Vagina (tissue), 2 donors: ENCODE results near the gene LAMP5. TPM values are rescaled to one million over a fixed set of nuclear protein-coding genes. Genes with fewer than 3 reads are reported as not detected.

Source experiments
- DNase-seq, 2 donors: peaks; one replicate each; pipeline ENCODE4 v3.0.0-alpha.2; 2017; ENCODE audit errors: extremely low spot score in 2 of 2
- H3K27ac ChIP-seq: fragments of 200-600 bp; sonication (generic); one replicate; pipeline ENCODE4 v1.5.1; 2019
- H3K27me3 ChIP-seq: fragments of 200-600 bp; sonication (generic); one replicate; pipeline ENCODE4 v1.5.1; 2019
- H3K36me3 ChIP-seq, 2 donors: fragments of 200-600 bp; sonication (generic); one replicate each; pipeline ENCODE4 v1.5.1; 2017 to 2019
- H3K4me1 ChIP-seq: fragments of 200-600 bp; sonication (generic); one replicate; pipeline ENCODE4 v1.5.1; 2019
- H3K4me3 ChIP-seq, 2 donors: fragments of 200-600 bp; sonication (generic); 1 replicate in 1 of 2; 2 replicates in 1 of 2; pipeline ENCODE4 v1.5.1; 2016 to 2019
- H3K9me3 ChIP-seq: fragments of 200-600 bp; sonication (generic); one replicate; pipeline ENCODE4 v1.5.1; 2019
- CTCF ChIP-seq, 3 experiments: fragments of 450-650 bp in 2 of 3; fragments of 200-600 bp in 1 of 3; sonication (generic) in 1 of 3; IDR thresholded peaks; one replicate each; pipeline ENCODE4 v1.5.1; 2017 to 2019; ENCODE audit warnings: antibody characterized with exemption in 3 of 3, mild to moderate bottlenecking in 2 of 3, moderate library complexity in 2 of 3
- POLR2A ChIP-seq, 2 donors: fragments of 450-650 bp; IDR thresholded peaks; one replicate each; pipeline ENCODE4 v1.6.1; 2017; ENCODE audit warnings: antibody characterized with exemption in 2 of 2, mild to moderate bottlenecking in 2 of 2, moderate library complexity in 2 of 2
- POLR2AphosphoS5 ChIP-seq, 2 donors: sonication (generic); formaldehyde crosslinking; IDR thresholded peaks; one replicate each; pipeline ENCODE4 v1.9.0; 2017; ENCODE audit warnings: antibody characterized with exemption in 2 of 2, mild to moderate bottlenecking in 2 of 2, low read depth in 1 of 2; ENCODE audit not compliant: insufficient read depth in 1 of 2
- intact Hi-C: fragments of 100-400 bp; cut with DNase I; formaldehyde crosslinking; loops from one replicate; pipeline ENCODE4 v1.15.1; 2023
- total RNA-seq: library from RNA; depleted of rRNA; stranded (reverse); fragments of >200 nt; gene quantifications from one replicate; pipeline ENCODE4 v1.2.3, GENCODE V29; 2016

The LAMP5 gene
- total RNA-seq, 1 donor from 2014 or later: 0.74 TPM

DNA sequence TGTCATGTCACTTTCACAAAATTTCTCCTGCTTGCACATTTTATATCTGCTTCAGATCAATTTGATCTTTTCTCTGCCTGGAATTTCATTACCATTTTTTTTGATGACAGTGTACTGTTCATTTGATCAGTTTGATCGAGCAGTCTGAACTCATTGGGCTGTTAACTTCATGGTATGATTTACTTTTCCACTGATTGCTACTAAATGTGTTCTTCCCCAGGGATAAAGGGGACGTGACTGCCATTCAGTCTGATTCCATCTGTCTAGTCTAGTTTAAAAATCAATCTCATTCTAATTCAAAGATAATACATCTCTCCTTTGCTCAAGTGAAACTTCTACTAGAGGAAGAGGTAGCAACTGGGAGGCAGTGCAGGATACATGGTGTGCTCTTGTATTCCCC is 21.1 kb downstream of the LAMP5 start:
- Histone ChIP-seq H3K36me3 (no peaks in the 10 kb centered on the region), H3K27me3 (no peaks in the 10 kb centered on the region), H3K27ac (no peak overlapping the region), H3K4me1 (peaks cover 17% of the 10 kb centered on the region), H3K9me3 (no peaks in the 10 kb centered on the region), H3K4me3 (no peak overlapping the region)
- TF ChIP-seq POLR2AphosphoS5 (IDR thresholded peaks at IDR 0.05; ENCODE audit: insufficient read depth in 1 of 2, low read depth in 1 of 2) (no peak), POLR2A (IDR thresholded peaks at IDR 0.05) (no peak), CTCF (IDR thresholded peaks at IDR 0.05) (no peak)
- DNase-seq: no peak
- intact Hi-C loops: no loop called here

DNA sequence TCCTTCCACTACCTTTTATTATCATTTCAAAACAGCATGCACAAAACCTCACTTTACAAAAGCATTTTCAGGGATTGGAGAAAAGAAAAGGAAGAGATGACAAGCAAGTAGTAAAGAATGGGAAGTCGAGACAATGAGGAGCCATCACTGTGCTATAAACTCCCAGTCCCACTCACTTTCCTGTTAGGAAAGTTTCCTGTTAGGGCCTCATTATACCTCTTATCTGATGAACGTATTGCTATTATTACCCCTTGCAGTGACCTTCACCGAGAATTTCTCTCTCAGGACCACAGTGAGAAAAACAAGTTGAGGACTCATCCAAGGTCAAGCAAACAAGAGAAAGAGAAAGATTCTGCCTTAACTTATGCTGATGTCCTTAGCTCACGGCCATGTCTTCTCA is 28.8 kb downstream of the LAMP5 start:
- Histone ChIP-seq H3K27me3 (no peaks in the 10 kb centered on the region), H3K4me1 (no peaks in the 10 kb centered on the region), H3K9me3 (no peaks in the 10 kb centered on the region), H3K4me3 (no peak overlapping the region), H3K27ac (no peak overlapping the region), H3K36me3 (no peaks in the 10 kb centered on the region)
- intact Hi-C loops: no loop called here
- TF ChIP-seq POLR2AphosphoS5 (IDR thresholded peaks at IDR 0.05; ENCODE audit: insufficient read depth in 1 of 2, low read depth in 1 of 2) (no peak), POLR2A (IDR thresholded peaks at IDR 0.05) (no peak), CTCF (IDR thresholded peaks at IDR 0.05) (no peak)
- DNase-seq: no peak

GRCh38 chr20:9550283-9550682 is 35.9 kb downstream of the LAMP5 start:
- TF ChIP-seq POLR2AphosphoS5 (IDR thresholded peaks at IDR 0.05; ENCODE audit: insufficient read depth in 1 of 2, low read depth in 1 of 2): no peak
- TF ChIP-seq CTCF (IDR thresholded peaks at IDR 0.05): no peak
- TF ChIP-seq POLR2A (IDR thresholded peaks at IDR 0.05): no peak
- Histone ChIP-seq H3K27ac (no peak overlapping the region), H3K27me3 (no peaks in the 10 kb centered on the region), H3K36me3 (no peaks in the 10 kb centered on the region), H3K9me3 (no peaks in the 10 kb centered on the region), H3K4me1 (no peaks in the 10 kb centered on the region), H3K4me3 (no peak overlapping the region)
- DNase-seq: no peak
- intact Hi-C loops: no loop called here

DNA sequence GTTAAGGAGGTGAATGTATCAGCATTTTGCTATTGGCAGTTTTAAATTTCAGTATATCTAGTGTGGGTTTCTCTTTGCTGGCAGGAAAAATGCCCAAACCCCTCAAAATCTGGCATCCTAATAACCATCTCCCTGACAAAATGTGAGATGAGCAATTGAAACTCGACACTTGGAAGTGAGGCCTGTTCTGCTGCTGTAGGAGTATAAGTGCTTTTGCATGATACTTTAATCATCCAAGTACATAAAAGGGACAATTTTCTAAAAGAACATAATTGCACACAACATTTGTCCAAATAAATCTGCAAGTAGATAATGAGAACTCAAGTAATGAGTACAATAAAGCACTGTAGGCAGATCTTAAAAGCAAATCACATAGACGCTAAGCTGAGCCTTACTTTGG is 36.5 kb downstream of the LAMP5 start:
- no peaks in the 10 kb centered on the region for H3K27me3 ChIP-seq
- no peak overlapping the region for H3K4me3 ChIP-seq
- no peaks in the 10 kb centered on the region for H3K36me3 ChIP-seq
- H3K9me3 ChIP-seq: no peaks in the 10 kb centered on the region
- H3K27ac ChIP-seq: no peak overlapping the region
- TF ChIP-seq POLR2AphosphoS5 (IDR thresholded peaks at IDR 0.05; ENCODE audit: insufficient read depth in 1 of 2, low read depth in 1 of 2) (no peak), POLR2A (IDR thresholded peaks at IDR 0.05) (no peak), CTCF (IDR thresholded peaks at IDR 0.05) (no peak)
- no peaks in the 10 kb centered on the region for H3K4me1 ChIP-seq
- DNase-seq: no peak
- intact Hi-C loops: no loop called here

GRCh38 chr20:9551808-9552550 is 37.6 kb downstream of the LAMP5 start:
- intact Hi-C loops: no loop called here

More at GRCh38 chr20:9551808-9552550, 37.6 kb downstream of the LAMP5 start:
- no peaks in the 10 kb centered on the region for H3K36me3 ChIP-seq
- no peaks in the 10 kb centered on the region for H3K4me1 ChIP-seq
- no peak for DNase-seq
- H3K9me3 ChIP-seq: no peaks in the 10 kb centered on the region
- H3K27ac ChIP-seq: no peak overlapping the region
- TF ChIP-seq POLR2A (IDR thresholded peaks at IDR 0.05) (no peak), CTCF (IDR thresholded peaks at IDR 0.05) (no peak), POLR2AphosphoS5 (IDR thresholded peaks at IDR 0.05; ENCODE audit: insufficient read depth in 1 of 2, low read depth in 1 of 2) (no peak)
- no peak overlapping the region for H3K4me3 ChIP-seq
- H3K27me3 ChIP-seq: no peaks in the 10 kb centered on the region
